ENCODE results near the gene KANSL1.
A peak's percentile ranks its signal among the peaks of the same experiment; 100 is the strongest.
"Not testable (repeated sequence)": the region's sequence is repeated elsewhere in the genome, so short reads cannot be mapped to it uniquely, and the experiment has no call there.

KANSL1 gene

DNA sequence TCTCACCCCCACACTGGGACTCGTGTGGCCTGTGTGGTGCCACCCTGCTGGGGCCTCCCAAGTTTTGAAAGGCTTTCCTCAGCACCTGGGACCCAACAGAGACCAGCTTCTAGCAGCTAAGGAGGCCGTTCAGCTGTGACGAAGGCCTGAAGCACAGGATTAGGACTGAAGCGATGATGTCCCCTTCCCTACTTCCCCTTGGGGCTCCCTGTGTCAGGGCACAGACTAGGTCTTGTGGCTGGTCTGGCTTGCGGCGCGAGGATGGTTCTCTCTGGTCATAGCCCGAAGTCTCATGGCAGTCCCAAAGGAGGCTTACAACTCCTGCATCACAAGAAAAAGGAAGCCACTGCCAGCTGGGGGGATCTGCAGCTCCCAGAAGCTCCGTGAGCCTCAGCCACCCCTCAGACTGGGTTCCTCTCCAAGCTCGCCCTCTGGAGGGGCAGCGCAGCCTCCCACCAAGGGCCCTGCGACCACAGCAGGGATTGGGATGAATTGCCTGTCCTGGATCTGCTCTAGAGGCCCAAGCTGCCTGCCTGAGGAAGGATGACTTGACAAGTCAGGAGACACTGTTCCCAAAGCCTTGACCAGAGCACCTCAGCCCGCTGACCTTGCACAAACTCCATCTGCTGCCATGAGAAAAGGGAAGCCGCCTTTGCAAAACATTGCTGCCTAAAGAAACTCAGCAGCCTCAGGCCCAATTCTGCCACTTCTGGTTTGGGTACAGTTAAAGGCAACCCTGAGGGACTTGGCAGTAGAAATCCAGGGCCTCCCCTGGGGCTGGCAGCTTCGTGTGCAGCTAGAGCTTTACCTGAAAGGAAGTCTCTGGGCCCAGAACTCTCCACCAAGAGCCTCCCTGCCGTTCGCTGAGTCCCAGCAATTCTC is 166.8 kb downstream of the KANSL1 start:
- FAIRE-seq: peak; percentile 9
- no peak for DNase-seq (ENCODE audit: low spot score)

DNA sequence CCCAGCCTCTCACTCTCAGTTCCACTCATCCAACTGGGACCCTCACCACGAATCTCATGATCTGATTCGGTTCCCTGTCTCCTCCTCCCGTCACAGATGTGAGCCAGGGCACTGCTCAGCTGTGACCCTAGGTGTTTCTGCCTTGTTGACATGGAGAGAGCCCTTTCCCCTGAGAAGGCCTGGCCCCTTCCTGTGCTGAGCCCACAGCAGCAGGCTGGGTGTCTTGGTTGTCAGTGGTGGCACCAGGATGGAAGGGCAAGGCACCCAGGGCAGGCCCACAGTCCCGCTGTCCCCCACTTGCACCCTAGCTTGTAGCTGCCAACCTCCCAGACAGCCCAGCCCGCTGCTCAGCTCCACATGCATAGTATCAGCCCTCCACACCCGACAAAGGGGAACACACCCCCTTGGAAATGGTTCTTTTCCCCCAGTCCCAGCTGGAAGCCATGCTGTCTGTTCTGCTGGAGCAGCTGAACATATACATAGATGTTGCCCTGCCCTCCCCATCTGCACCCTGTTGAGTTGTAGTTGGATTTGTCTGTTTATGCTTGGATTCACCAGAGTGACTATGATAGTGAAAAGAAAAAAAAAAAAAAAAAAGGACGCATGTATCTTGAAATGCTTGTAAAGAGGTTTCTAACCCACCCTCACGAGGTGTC is 167.6 kb downstream of the KANSL1 start:
- FAIRE-seq: no peak
- DNase-seq (ENCODE audit: low spot score): no peak

DNA sequence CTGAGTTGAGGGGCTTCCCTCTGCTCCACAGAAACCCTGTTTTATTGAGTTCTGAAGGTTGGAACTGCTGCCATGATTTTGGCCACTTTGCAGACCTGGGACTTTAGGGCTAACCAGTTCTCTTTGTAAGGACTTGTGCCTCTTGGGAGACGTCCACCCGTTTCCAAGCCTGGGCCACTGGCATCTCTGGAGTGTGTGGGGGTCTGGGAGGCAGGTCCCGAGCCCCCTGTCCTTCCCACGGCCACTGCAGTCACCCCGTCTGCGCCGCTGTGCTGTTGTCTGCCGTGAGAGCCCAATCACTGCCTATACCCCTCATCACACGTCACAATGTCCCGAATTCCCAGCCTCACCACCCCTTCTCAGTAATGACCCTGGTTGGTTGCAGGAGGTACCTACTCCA is 168.2 kb downstream of the KANSL1 start:
- no peak for FAIRE-seq
- DNase-seq (ENCODE audit: low spot score): no peak

DNA sequence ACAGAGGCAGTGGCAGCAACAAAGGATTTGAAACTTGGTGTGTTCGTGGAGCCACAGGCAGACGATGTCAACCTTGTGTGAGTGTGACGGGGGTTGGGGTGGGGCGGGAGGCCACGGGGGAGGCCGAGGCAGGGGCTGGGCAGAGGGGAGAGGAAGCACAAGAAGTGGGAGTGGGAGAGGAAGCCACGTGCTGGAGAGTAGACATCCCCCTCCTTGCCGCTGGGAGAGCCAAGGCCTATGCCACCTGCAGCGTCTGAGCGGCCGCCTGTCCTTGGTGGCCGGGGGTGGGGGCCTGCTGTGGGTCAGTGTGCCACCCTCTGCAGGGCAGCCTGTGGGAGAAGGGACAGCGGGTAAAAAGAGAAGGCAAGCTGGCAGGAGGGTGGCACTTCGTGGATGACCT is 168.6 kb downstream of the KANSL1 start:
- DNase-seq (ENCODE audit: low spot score): no peak
- FAIRE-seq: no peak

DNA sequence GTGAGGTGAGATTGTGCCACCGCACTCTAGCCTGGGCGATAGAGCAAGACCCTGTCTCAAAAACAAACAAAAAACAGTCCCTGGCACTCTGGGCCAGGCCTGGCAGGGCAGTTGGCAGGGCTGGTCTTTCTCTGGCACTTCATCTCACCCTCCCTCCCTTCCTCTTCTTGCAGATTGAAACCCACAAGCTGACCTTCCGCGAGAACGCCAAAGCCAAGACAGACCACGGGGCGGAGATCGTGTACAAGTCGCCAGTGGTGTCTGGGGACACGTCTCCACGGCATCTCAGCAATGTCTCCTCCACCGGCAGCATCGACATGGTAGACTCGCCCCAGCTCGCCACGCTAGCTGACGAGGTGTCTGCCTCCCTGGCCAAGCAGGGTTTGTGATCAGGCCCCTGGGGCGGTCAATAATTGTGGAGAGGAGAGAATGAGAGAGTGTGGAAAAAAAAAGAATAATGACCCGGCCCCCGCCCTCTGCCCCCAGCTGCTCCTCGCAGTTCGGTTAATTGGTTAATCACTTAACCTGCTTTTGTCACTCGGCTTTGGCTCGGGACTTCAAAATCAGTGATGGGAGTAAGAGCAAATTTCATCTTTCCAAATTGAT is 169.3 kb downstream of the KANSL1 start:
- DNase-seq (ENCODE audit: low spot score): no peak
- peak; percentile 32 for FAIRE-seq

DNA sequence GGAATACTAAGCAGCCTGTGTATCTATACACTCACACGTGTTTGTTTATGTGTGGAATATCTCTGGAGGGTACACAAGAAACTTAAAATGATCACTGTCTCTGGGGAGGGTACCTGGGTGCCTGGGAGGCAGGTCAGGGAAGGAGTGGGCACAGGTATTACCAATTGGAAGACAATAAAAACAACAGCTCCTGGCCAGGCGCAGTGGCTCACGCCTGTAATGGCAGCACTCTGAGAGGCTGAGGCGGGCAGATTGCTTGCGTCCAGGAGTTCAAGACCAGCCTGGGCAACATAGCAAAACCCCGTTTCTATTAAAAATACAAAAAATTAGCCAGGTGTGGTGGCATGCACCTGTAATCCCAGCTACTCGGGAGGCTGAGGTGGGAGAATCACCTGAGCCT is 169.9 kb downstream of the KANSL1 start:
- not testable (repeated sequence) for DNase-seq (ENCODE audit: low spot score); FAIRE-seq

DNA sequence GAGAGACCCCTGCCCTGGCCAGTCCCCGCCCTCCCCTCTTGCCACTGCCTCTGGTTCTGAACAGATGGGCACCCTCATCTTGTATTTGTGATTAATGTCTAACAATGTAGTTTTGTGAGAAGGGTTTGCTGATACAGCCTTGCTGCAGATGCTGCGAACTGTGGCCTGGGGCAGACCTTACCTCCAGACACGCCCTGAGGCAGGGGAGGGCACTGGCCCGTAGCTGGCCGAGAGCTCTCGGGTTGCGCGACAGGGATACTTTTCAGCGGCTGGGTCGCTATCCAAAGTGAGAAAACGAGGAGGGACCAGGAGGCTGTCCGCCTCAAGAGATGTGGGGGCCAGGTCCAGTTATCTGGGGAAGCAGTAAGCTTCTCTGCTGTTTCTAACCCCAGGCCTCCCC is 172.2 kb downstream of the KANSL1 start:
- DNase-seq (ENCODE audit: low spot score): no peak
- no peak for FAIRE-seq

DNA sequence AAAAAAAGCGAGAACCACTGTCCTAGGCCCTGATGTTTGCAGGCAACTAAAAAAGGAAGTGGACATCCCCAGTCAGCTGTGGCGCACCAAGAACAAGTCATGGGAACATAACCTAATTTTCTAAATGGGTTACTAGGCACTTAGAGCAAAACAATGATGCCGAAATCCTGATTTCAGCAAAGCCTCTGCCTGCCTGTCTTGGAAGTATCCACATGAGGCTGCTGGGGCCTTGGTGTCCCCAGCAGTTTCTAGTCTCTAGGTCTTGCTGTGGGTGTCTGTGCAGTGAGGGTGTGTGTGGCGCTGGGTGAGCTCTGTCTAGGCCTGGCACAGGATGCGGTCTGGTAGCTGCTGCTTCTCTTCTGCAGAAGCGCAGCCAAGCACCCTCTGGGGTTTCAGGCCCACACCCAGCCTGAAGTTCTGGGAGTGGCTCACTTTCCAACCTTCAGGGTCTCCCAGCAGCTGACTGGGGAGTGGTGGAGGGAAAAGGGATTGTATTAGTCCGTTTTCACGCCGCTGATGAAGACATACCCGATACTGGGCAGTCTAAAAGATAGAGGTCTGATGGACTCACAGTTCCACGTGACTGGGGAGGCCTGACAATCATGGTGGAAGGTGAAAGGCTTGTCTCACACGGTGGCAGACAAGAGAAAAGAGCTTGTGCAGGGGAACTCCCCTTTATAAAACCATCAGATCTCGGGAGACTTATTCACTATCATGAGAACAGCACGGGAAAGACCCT is 173.0 kb downstream of the KANSL1 start:
- no peak for DNase-seq (ENCODE audit: low spot score)
- no peak for FAIRE-seq

DNA sequence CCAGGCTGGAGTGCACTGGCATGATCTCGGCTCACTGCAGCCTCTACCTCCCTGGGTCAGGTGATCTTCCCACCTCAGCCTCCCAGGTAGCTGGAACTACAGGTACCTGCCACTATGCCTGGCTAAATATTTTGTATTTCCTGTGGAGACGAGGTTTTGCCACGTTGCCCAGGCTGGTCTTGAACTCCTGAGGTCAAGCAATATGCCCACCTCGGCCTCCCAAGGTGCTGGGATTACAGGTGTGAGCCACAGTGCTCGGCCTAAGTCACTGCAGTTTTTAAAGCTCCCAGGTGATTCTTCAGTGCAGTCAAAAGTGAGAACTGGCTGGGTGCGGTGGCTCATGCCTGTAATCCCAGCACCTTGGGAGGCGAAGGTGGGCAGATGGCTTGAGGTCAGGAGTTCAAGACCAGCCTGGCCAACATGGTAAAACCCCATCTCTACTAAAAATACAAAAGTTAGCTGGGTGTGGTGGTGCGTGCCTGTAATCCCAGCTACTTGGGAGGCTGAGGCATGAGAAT is 173.8 kb downstream of the KANSL1 start:
- FAIRE-seq; DNase-seq (ENCODE audit: low spot score): not testable (repeated sequence)

DNA sequence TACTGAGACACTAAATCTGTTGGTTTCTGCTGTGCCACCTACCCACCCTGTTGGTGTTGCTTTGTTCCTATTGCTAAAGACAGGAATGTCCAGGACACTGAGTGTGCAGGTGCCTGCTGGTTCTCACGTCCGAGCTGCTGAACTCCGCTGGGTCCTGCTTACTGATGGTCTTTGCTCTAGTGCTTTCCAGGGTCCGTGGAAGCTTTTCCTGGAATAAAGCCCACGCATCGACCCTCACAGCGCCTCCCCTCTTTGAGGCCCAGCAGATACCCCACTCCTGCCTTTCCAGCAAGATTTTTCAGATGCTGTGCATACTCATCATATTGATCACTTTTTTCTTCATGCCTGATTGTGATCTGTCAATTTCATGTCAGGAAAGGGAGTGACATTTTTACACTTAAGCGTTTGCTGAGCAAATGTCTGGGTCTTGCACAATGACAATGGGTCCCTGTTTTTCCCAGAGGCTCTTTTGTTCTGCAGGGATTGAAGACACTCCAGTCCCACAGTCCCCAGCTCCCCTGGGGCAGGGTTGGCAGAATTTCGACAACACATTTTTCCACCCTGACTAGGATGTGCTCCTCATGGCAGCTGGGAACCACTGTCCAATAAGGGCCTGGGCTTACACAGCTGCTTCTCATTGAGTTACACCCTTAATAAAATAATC is 179.6 kb downstream of the KANSL1 start:
- DNase-seq (ENCODE audit: low spot score): no peak
- FAIRE-seq: no peak

DNA sequence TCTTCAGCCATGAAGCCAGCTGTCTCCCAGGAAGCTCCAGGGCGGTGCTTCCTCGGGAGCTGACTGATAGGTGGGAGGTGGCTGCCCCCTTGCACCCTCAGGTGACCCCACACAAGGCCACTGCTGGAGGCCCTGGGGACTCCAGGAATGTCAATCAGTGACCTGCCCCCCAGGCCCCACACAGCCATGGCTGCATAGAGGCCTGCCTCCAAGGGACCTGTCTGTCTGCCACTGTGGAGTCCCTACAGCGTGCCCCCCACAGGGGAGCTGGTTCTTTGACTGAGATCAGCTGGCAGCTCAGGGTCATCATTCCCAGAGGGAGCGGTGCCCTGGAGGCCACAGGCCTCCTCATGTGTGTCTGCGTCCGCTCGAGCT is 180.1 kb downstream of the KANSL1 start:
- DNase-seq (ENCODE audit: low spot score): no peak
- FAIRE-seq: no peak

DNA sequence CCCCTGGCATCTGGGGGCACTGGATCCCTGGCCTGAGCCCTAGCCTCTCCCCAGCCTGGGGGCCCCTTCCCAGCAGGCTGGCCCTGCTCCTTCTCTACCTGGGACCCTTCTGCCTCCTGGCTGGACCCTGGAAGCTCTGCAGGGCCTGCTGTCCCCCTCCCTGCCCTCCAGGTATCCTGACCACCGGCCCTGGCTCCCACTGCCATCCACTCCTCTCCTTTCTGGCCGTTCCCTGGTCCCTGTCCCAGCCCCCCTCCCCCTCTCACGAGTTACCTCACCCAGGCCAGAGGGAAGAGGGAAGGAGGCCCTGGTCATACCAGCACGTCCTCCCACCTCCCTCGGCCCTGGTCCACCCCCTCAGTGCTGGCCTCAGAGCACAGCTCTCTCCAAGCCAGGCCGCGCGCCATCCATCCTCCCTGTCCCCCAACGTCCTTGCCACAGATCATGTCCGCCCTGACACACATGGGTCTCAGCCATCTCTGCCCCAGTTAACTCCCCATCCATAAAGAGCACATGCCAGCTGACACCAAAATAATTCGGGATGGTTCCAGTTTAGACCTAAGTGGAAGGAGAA is 180.6 kb downstream of the KANSL1 start:
- DNase-seq (ENCODE audit: low spot score): no peak
- FAIRE-seq: no peak

DNA sequence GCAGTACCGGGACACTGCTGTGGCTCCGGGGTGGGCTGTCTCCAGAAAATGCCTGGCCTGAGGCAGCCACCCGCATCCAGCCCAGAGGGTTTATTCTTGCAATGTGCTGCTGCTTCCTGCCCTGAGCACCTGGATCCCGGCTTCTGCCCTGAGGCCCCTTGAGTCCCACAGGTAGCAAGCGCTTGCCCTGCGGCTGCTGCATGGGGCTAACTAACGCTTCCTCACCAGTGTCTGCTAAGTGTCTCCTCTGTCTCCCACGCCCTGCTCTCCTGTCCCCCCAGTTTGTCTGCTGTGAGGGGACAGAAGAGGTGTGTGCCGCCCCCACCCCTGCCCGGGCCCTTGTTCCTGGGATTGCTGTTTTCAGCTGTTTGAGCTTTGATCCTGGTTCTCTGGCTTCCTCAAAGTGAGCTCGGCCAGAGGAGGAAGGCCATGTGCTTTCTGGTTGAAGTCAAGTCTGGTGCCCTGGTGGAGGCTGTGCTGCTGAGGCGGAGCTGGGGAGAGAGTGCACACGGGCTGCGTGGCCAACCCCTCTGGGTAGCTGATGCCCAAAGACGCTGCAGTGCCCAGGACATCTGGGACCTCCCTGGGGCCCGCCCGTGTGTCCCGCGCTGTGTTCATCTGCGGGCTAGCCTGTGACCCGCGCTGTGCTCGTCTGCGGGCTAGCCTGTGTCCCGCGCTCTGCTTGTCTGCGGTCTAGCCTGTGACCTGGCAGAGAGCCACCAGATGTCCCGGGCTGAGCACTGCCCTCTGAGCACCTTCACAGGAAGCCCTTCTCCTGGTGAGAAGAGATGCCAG is 181.3 kb downstream of the KANSL1 start:
- FAIRE-seq: no peak
- no peak for DNase-seq (ENCODE audit: low spot score)

DNA sequence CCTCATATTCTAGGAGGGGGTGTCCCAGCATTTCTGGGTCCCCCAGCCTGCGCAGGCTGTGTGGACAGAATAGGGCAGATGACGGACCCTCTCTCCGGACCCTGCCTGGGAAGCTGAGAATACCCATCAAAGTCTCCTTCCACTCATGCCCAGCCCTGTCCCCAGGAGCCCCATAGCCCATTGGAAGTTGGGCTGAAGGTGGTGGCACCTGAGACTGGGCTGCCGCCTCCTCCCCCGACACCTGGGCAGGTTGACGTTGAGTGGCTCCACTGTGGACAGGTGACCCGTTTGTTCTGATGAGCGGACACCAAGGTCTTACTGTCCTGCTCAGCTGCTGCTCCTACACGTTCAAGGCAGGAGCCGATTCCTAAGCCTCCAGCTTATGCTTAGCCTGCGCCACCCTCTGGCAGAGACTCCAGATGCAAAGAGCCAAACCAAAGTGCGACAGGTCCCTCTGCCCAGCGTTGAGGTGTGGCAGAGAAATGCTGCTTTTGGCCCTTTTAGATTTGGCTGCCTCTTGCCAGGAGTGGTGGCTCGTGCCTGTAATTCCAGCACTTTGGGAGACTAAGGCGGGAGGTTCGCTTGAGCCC is 182.5 kb downstream of the KANSL1 start:
- no peak for FAIRE-seq
- no peak for DNase-seq (ENCODE audit: low spot score)

DNA sequence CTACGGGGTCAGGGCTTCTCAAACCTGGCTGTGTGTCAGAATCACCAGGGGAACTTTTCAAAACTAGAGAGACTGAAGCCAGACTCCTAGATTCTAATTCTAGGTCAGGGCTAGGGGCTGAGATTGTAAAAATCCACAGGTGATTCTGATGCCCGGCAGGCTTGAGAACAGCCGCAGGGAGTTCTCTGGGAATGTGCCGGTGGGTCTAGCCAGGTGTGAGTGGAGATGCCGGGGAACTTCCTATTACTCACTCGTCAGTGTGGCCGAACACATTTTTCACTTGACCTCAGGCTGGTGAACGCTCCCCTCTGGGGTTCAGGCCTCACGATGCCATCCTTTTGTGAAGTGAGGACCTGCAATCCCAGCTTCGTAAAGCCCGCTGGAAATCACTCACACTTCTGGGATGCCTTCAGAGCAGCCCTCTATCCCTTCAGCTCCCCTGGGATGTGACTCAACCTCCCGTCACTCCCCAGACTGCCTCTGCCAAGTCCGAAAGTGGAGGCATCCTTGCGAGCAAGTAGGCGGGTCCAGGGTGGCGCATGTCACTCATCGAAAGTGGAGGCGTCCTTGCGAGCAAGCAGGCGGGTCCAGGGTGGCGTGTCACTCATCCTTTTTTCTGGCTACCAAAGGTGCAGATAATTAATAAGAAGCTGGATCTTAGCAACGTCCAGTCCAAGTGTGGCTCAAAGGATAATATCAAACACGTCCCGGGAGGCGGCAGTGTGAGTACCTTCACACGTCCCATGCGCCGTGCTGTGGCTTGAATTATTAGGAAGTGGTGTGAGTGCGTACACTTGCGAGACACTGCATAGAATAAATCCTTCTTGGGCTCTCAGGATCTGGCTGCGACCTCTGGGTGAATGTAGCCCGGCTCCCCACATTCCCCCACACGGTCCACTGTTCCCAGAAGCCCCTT is 183.3 kb downstream of the KANSL1 start:
- FAIRE-seq (no peak), DNase-seq (ENCODE audit: low spot score) (no peak)

DNA sequence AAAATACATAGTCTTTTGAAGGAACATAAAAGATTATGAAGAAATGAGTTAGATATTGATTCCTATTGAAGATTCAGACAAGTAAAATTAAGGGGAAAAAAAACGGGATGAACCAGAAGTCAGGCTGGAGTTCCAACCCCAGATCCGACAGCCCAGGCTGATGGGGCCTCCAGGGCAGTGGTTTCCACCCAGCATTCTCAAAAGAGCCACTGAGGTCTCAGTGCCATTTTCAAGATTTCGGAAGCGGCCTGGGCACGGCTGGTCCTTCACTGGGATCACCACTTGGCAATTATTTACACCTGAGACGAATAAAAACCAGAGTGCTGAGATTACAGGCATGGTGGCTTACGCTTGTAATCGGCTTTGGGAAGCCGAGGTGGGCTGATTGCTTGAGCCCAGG is 184.6 kb downstream of the KANSL1 start:
- DNase-seq (ENCODE audit: low spot score) (no peak), FAIRE-seq (no peak)

DNA sequence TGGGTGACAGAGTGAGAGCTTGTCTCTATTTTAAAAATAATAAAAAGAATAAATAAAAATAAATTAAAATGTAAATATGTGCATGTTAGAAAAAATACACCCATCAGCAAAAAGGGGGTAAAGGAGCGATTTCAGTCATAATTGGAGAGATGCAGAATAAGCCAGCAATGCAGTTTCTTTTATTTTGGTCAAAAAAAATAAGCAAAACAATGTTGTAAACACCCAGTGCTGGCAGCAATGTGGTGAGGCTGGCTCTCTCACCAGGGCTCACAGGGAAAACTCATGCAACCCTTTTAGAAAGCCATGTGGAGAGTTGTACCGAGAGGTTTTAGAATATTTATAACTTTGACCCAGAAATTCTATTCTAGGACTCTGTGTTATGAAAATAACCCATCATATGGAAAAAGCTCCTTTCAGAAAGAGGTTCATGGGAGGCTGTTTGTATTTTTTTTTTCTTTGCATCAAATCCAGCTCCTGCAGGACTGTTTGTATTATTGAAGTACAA is 185.7 kb downstream of the KANSL1 start:
- DNase-seq (ENCODE audit: low spot score) (no peak), FAIRE-seq (no peak)

DNA sequence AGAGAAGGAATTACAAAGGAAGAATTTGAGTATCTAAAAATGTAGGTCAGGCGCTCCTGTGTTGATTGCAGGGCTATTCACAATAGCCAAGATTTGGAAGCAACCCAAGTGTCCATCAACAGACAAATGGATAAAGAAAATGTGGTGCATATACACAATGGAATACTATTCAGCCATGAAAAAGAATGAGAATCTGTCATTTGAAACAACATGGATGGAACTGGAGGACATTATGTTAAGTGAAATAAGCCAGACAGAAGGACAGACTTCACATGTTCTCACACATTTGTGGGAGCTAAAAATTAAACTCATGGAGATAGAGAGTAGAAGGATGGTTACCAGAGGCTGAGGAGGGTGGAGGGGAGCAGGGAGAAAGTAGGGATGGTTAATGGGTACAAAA is 187.1 kb downstream of the KANSL1 start:
- FAIRE-seq: not testable (repeated sequence)

More for the DNA sequence above, 187.1 kb downstream of the KANSL1 start:
- DNase-seq (ENCODE audit: low spot score): not testable (repeated sequence)

Data from urothelium cell line (cell line).